Activated CD4-positive, alpha-beta T cell treated with anti-CD3 and anti-CD28 coated beads, Interleukin-10, Interleukin-2, amounts not matched to agents 100 ng/mL and 50 ng/mL, durations not matched to agents 16 hours and 8 hours (primary cell): ENCODE data around the gene SLC49A4.
A peak's percentile ranks its signal among the peaks of the same experiment; 100 is the strongest.

Experiments used
- DNase-seq: peaks from one replicate; pipeline ENCODE4 v3.0.0-alpha.2; 2020

Gene SLC49A4

DNA sequence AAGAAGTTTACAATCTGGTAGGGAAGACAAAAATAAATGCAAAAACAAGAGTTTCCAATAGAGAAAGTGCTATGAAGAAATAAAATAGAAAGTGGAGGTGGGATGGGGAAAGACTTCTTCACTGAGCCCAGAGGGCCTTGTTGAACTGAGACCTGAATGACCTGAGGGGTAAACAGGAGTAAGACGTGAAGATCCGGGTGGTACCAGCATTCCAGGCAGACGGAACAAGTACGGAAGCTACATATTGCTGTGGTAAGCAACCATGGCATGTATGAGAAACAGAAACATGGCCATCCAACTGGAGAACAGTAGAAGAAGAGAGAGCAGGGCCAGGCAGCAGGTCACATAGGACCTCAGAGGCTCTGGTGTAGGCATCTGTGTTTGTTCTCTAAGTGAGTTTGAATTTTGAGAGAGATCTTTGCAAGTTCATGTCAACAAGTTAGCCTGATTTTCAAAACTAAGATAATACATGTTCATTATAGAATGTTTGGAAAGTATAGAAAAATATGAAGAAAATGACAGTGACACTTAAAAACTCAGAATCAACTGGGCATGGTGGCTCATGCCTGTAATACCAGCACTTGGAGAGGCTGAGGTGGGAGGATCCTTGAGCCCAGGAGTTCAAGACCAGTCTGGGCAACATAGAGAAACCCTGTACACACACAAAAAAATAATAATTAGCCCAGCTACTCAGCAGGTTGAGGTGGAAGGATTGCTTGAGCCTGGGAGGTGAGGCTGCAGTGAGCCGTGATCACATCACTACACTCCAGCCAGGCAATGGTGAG, 64.3 kb downstream of the SLC49A4 start:
- DNase-seq = no peak

DNA sequence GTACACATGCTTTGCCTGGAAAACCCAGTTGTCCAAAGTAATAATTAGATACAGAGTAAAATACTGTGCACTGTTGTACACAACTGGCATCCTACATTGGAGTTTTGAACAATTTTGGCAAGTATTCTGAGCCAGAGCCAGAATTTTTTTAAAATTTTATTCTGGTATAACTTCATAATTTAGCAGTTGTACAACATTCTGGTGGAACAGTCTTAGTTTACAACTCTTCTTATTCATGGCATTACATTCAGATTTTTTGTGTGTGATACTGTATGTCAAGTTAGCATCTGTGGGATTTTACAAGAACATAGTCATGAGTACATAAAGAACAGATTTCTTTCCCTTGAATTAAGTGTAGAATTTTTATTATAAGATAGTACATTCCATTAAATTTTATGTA, 67.5 kb downstream of the SLC49A4 start:
- no peak for DNase-seq

DNA sequence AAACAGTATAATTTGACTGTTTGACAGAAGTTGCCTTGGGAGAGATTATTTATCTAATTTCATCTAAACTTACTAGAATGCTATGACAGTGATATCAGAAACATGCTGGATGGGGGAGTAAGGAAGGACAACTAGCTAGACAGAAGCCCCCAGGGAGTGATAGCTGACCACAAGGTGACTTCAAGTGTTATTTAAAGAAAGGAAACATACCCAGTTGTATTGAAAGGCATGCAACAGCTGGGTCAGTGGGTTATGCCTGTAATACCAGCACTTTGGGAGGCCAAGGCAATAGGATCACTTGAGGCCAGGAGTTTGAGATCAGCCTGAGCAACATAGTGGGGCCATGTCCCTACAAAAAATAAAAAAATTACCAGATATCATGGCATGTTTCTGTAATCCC, 69.6 kb downstream of the SLC49A4 start:
- DNase-seq = no peak

DNA sequence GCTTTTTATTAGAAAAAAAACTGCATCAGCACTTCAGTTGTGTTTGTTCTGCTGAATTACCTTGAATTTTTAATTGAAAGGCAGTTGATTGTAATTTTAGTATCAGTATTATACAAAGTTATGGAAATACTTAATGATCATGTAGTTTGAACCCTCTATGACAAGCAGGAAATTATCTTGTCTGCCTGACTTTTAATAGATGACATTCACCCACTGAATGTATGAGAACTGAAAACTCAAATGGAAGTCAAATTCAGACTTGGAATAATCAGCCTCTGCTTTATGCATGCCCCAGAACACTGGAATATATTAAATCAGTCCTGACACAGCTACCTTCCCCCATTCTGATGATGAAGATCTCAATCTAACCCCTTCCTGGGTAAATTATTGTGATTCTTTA, 73.5 kb downstream of the SLC49A4 start:
- DNase-seq = no peak

DNA sequence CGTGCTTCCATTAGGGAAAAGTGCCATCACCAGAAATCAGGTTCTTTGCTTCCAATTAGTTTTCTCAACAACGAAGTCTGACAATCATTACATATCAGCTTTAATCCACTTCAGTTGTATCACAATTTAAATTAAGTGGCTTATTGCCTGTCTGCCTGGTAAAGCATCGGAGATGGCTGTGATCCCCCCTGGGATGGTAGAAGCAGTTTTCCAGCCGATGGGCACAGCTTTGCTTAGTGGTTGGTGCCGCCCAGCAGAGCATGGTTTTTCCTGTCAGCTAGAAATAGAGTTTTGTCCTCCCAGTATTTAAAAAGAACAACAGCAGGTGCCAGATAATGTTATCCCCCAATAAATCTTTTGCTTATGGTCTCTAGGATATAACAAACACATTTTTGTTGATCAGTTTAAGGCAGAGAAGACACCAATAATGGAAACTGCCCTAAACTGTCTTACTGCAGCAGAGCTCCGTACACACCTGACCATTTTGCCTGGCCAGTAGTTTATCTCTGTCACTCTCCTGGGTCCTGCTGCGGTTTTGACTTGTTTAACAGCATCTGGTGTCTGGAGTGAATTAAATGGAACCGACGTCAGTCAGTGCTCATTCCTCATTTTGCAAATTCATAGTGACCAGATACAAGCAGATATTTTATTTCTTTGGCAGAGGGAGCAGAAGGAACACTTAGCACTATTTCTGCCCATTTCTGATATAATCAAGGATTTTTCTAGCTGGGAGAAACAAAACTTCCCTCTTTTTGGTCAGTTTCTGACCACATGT, 79.1 kb downstream of the SLC49A4 start:
- no peak for DNase-seq

DNA sequence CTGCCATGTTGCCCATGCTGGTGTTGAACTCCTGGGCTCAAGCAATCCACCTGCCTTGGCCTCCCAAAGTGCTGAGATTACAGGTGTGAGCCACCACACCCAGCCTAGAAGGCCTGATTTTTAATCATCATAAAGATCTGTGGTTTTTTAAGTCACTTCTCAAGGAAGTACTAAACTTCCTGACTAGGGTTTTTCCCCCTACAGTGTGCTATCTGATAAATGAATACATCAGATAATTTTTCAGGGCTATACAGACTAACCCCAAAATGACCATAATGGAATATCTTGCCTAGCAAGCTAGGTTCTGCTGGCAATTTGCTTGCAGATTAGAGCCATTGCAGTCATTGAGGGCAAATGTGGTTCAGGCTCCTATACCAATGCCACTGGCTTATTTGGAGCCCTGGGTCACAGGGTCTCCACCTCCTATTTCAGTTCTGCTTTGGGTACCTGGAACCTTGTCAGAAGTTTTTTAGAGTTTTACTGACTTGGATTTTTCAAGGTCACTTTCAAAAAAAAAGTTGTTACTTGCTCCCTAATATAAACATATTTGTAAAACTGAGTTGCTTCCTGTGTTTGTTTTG, 80.8 kb downstream of the SLC49A4 start:
- DNase-seq = peak; percentile 15

DNA sequence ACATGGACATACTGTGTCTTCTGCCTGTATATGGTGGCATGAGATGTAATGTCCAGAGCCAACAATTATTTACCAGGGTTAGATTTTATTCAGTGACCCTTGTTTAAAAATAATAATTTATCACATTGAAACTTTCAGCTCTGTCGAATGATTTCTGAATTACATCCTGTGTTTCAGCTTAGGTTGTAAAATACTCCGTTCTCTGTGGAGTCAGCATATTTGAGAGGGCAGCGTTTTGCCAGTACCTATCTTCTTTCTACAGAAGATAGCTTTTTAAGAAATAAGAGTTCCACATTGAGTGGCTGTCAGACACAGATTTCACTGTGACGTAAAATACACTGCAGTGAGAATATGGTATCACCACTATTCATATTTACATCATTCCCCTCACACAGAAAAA, 85.3 kb downstream of the SLC49A4 start:
- no peak for DNase-seq

DNA sequence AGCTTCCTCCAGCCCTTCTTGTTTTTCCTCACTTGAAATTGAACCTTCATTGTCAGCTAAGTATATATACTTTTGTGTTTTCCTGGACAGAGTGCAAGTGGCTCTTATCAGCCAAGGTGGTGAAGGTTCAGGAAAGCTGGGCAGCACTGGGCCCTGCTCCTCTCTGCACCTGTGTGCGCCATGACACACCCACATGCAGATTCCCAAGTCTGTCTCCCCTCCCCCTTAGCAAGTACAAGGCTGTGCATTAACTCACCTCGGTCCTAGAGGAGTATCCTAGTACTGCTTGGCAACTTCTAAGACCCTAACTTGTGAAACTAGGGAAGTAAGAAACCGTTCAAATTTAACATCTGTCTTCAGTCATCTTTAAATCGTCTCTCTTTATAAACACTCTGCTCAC, 85.8 kb downstream of the SLC49A4 start:
- no peak for DNase-seq

DNA sequence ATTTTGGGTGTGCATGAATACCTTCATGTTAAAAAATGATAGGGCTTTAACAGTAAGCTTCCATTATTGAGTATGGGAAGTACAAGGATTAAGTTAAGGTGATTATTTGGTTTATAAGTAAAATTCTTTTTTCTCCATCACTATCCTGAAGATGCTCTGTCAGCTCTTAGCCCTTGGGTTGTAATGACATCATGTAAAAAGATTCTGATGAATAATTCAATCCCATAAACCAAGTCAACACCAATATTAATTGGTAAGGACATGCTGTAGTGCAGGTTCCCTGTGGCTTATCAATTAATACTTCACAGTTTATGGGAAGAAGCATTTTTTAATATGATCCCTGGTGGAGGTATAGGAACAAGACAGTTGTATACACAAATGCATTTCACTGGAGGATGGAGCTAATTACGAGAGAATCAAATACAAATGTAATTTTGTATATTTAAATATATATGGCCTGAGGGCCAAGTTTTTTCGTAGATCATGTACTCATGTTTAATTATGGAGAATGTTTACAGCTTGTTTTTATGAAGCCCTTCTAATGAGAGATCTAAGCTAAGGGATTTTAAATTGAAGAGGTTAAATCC, 87.6 kb downstream of the SLC49A4 start:
- no peak for DNase-seq

DNA sequence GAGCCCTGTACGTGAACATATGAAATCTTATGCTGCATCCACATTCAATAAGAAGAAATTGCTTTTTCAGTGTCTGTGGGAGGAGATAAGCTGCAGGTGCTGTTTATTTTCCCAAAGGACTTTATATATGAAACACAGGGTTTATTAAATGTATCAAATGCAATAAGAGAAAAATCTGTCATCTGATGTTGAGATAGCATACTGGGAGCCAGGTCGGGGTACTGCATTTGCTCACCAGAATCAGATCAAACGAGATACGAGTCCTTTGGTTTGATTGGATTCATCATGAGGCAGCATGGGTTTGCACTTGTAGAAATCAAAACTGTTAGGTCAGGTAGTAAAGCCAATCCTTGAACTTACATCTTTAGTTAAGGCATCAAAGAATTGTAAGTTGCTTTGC, 91.4 kb downstream of the SLC49A4 start:
- DNase-seq = no peak

DNA sequence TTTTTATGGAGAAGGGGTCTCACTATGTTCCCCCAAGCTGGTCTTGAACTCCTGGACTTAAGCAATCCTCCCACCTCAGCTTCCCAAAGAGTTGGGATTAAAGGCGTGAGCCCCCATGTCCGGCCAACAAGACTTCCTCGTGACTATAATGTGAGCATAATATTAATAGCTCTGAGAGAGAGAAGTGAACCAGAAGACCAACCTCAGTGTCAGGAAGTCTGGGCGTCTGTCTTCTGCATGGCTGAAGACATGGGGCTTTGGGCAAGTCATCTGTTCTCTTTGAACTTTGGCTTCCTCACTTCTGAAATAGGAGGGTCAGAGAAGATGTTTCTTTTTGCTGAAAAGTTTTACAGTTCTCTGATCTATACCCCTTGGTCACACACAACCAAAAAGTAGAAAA, 92.1 kb downstream of the SLC49A4 start:
- DNase-seq = no peak

DNA sequence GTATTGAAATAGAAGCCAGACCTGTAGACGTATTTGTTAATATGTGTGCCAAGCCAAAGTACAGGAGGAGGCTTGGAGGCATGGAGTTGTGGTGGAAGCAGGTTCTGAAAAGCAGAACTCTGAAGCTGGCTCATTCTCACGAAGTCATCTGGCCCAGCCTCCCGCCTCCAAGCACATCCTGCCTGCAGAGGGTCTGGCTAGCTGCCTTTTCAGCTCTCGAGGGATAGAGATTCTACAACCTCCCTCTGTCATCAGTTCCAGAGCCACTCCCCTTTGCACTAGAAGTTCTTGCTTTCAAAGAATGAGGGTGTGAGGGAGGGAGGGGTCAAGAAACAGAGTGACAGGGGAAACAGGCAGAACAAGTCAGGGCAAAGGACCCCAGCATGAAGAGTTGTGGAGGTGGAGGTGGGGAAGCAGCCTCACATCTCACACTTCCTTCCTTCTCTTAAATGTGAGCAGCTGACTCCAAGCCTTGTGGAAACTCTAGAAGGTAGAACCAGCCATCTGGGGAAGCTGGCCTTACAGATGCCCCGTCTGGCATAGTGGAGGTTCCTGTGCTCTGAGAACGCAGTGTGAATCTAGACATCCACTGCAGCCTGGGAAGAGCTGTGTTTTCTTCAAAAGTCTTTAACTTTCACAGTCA, 95.3 kb downstream of the SLC49A4 start:
- peak; percentile 13 for DNase-seq

DNA sequence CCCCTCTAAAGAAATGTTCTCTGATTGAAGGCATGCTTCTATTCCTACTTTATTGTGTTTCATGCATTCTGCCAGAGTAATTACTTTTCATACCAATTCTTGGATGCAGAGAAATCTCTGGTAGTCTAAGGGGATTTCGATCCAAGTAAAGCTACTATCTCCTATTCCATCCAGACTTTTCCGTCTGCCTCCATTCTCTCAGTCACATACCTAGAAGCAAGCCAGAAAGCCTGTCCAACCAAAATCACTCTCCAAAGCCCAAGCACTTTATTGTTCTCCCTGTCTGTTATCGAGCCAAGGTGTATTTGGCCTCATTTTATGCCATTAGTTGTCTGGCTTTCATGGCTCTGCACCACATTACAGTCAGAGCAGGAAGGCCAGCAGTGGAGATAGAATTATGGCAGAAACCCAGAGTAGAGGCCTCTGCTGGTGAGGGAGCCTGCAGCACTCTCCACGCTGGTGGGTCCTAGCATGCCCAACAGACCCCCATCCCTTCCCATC, 95.9 kb downstream of the SLC49A4 start:
- DNase-seq = no peak

DNA sequence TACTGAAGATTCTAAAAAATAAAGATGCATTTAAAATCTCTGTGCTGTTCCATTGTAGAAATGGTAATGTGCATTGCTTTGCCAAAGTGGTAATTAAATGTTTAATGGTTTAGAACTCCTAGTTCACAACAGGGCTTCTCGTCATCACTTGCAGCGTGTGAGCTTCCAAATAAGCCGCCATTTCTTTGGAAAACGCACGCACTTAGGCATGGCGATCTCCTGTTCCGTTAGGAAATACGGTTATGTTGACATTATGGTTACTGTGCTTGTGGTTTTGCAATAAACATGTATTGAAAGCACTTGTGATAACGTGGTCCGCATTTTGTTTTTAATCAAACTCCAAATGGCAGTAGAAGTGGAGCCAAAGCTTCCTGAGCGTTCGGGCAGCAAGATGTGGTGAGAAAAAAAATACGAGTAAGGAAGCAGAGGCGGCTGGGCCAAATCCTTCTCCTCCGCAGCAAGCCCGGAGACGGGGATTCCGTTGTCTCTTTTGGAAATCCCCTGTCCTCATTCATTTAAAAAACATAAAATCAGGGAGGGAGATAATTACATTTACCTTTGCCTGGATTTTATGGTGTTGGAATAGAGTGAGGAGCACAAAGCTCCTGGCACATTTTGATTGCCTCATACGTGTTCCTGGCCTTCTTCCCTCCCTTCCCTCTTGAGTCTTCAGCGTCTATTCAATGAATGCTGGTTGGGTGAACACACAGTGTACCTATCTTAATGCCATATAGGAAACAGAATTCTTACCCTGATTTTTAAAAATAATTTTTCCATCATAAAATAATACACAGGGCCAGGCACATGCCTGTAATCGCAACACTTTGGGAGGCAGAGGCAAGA, 97.5 kb downstream of the SLC49A4 start:
- DNase-seq = no peak

DNA sequence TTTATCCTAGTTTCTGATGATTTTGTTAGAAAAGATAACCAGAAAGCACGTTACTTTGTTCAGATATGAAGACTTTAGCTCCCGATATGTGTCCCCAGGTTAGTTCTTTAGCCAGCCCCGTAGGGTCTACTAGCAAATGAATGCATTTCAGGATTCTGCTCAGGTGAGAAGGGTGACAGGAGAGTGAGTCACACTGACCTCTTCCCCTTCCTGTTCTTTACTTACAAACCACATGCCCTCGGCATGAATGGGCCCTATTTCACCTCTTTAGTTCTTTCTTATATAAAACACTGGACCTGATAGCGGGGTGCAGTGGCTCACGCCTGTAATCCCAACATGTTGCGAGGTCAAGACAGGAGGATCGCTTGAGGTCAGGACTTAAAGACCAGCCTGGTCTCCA, 98.4 kb downstream of the SLC49A4 start:
- peak; percentile 42 for DNase-seq

DNA sequence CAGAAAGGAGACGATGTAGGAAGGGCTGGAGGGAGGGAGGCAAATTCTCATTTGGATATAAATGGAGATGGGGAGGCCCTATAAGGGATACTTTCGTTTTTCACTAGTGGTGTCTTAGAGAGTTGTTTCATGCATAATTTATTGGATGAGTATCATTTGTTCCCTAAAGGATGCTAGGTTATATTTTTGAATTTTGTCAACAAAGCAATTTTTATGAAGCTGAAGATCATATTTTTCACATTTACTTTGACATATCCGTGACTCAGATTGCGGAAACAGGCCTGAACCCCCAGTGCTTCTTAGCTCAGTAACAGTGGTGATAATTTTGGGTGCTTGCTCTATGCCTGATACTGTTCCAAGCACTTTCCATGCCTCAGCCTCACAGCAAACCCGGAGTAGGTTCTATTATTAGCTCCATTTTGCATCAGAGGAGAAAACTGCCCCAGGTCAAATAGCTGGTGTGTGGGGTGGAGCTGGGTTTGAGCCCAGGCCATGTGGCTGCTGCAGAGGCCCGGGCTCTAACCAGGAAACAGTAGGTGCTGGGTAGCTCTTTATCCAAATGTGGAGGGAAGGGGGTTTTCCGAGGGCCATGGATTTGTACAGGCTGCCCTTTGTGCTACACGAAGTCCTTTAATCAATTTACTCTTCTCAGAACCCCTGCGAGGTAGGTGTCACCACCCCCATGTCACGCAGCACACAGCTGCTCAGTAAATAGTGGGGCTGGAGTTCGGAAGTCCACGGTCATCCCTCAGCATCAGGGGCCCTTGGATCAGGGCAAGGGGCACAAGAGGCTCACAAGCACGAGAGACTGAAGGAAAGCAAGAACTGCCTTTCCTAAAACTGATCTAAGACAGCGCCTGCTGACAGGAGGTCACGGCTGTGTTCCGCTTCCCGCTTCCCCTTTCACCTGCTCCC, 99.1 kb downstream of the SLC49A4 start:
- no peak for DNase-seq

DNA sequence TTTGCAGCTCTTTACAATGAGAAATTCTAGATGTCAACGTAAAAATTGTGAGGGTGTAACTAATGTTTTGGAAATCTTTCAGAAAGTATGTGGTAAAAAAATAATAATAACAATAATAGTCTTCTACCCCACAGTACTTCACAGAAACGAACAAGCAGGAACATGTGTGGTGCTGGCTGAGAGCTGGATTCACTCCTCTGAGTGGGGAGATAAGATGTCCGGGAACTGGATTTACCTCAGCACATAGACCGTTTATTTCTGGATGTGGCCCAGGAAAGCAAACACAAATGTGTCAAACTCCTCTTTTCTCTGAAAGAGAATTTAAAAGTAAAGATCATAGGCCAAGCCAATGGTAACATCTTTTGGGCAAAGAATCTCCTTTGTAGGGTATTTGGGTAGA, 103.4 kb downstream of the SLC49A4 start:
- no peak for DNase-seq

DNA sequence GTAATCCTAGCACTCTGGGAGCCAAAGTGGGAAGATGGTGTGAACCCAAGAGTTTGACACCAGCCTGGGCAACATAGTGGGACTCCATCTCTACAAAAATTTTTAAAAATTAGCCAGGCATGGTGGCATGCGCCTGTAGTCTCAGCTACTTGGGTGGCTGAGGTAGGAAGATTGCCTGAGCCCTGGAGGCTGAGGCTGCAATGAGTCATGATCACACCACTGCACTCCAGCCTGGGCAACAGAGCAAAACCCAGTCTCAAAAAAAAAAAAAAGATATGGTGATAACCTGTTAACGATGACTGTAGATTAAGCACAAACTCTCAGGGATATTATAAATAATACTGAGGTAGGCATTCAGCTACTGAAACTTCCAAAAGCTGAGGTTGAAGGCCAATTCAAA, 107.5 kb downstream of the SLC49A4 start:
- DNase-seq = no peak

DNA sequence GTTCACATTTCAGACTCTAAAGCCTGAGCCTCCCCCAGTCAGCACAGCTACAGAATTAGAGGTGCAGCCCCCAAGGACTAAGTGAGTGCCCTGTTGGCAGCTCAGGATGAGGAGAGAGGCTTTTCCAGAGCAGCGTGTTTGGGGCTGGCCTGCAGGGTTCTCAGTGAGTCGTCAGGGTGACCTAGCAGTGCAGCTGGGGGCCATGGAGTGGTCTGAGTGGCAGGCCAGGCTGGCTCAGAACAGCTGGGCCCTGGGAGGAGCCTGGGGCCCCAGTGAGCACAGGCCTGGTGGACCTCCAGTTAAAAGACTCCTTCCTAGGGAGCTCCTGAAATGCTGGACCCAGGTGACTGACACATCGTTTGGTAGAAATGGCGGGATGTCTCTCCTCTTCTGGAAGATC, 108.3 kb downstream of the SLC49A4 start:
- no peak for DNase-seq

DNA sequence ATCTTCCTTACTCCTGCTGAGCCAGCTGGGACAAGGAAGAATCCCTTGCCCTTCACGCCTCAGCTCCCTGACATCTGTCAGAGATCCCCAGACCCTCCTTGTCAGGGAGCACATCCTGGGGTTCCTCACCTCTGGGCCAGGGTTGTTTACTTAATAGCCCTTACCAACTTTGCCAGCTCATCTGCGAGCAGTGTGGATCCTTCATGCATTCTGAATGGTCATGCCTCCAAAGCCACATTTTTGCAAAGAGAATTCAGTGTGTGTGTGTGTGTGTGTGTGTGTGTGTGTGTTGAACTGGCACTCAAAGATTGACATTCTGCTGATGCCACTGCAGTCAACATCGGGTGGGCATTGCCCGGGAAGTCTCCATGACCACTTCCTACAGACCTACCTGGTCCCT, 112.6 kb downstream of the SLC49A4 start:
- no peak for DNase-seq

DNA sequence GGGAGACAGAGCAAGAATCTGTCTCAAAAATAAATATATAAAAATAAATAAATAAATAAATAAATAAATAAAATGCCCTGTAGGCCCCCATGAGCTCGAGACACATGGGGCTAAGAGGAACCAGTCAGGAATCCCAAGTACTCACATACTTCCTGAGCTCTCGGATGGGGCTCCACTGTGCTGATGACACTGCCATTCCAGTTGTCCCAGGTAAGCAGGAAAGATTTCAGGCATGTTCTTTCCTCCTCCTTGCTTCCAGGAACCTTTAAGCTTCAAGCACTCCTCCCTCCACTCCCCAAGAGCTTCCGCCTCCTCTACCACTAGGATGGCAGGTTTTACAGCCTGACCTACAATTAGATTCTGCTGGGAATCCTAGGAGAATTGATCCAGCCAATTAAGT, 113.4 kb downstream of the SLC49A4 start:
- DNase-seq = no peak
